ENCODE data around the gene POFUT2.
"Not testable (repeated sequence)": the region's sequence is repeated elsewhere in the genome, so short reads cannot be mapped to it uniquely, and the experiment has no call there.

Gene POFUT2

GRCh38 chr21:45310459-45310858, 22.8 kb upstream of the POFUT2 start:
- DNase-seq (no peak), ATAC-seq (replicated peaks) (no peak)
- Mint-ChIP-seq H3K4me3 (no peak overlapping the region), H3K4me1 (ENCODE audit: low read depth in 2 of 2) (peaks cover 7 to 14% of the 10 kb centered on the region in 2 donors), H3K27me3 (peaks cover 47 to 81% of the 10 kb centered on the region in 2 donors), H3K27ac (no peak overlapping the region), H3K36me3 (ENCODE audit: insufficient read depth) (no peaks in the 10 kb centered on the region), H3K9me3 (no peaks in the 10 kb centered on the region)

- no peaks in the 10 kb centered on the region for H3K36me3 Mint-ChIP-seq (ENCODE audit: insufficient read depth)
- peaks cover 7 to 14% of the 10 kb centered on the region in 2 donors for H3K4me1 Mint-ChIP-seq (ENCODE audit: low read depth in 2 of 2)
- peaks cover 47 to 83% of the 10 kb centered on the region in 2 donors for H3K27me3 Mint-ChIP-seq
- H3K9me3 Mint-ChIP-seq: no peaks in the 10 kb centered on the region
- DNase-seq (no peak), ATAC-seq (replicated peaks) (no peak)
- H3K4me3 Mint-ChIP-seq: no peak overlapping the region
- H3K27ac Mint-ChIP-seq: no peak overlapping the region
Measured at GRCh38 chr21:45309987-45310381, 22.3 kb upstream of the POFUT2 start.

GRCh38 chr21:45309069-45309986, 21.6 kb upstream of the POFUT2 start:
- no peaks in the 10 kb centered on the region for H3K36me3 Mint-ChIP-seq (ENCODE audit: insufficient read depth)
- ATAC-seq (replicated peaks): peak; percentile 56
- H3K4me1 Mint-ChIP-seq (ENCODE audit: low read depth in 2 of 2): peaks cover 10 to 14% of the 10 kb centered on the region in 2 donors
- no peaks in the 10 kb centered on the region for H3K9me3 Mint-ChIP-seq
- no peak overlapping the region for H3K27ac Mint-ChIP-seq
- DNase-seq: peak; percentile 41 to 50 (median 46)
- peak overlapping the region in 1 of 2 donors; percentile 36 for H3K4me3 Mint-ChIP-seq
- H3K27me3 Mint-ChIP-seq: peaks cover 47 to 82% of the 10 kb centered on the region in 2 donors

GRCh38 chr21:45308194-45309068, 20.7 kb upstream of the POFUT2 start:
- no peak for DNase-seq
- Mint-ChIP-seq H3K36me3 (ENCODE audit: insufficient read depth) (no peaks in the 10 kb centered on the region), H3K27ac (no peak overlapping the region), H3K27me3 (peaks cover 45 to 85% of the 10 kb centered on the region in 2 donors), H3K4me3 (peak overlapping the region; percentile 4 to 36), H3K9me3 (no peaks in the 10 kb centered on the region), H3K4me1 (ENCODE audit: low read depth in 2 of 2) (peaks cover 13 to 14% of the 10 kb centered on the region in 2 donors)
- peak; percentile 22 for ATAC-seq (replicated peaks)

- not testable (repeated sequence) for H3K27ac Mint-ChIP-seq; H3K9me3 Mint-ChIP-seq; H3K4me3 Mint-ChIP-seq; DNase-seq; ATAC-seq (replicated peaks); H3K36me3 Mint-ChIP-seq (ENCODE audit: insufficient read depth)
- H3K27me3 Mint-ChIP-seq: peaks cover 45 to 83% of the 10 kb centered on the region in 2 donors
- peaks cover 14 to 17% of the 10 kb centered on the region in 2 donors for H3K4me1 Mint-ChIP-seq (ENCODE audit: low read depth in 2 of 2)
Measured at GRCh38 chr21:45307597-45308158, 20.0 kb upstream of the POFUT2 start.

GRCh38 chr21:45306832-45307571, 19.3 kb upstream of the POFUT2 start:
- ATAC-seq (replicated peaks) (no peak), DNase-seq (no peak)
- H3K9me3 Mint-ChIP-seq: no peaks in the 10 kb centered on the region
- H3K27ac Mint-ChIP-seq: no peak overlapping the region
- peaks cover 14 to 22% of the 10 kb centered on the region in 2 donors for H3K4me1 Mint-ChIP-seq (ENCODE audit: low read depth in 2 of 2)
- no peak overlapping the region for H3K4me3 Mint-ChIP-seq
- peaks cover 41 to 76% of the 10 kb centered on the region in 2 donors for H3K27me3 Mint-ChIP-seq
- H3K36me3 Mint-ChIP-seq (ENCODE audit: insufficient read depth): no peaks in the 10 kb centered on the region

- Mint-ChIP-seq H3K9me3 (no peaks in the 10 kb centered on the region), H3K4me3 (no peak overlapping the region), H3K36me3 (ENCODE audit: insufficient read depth) (no peaks in the 10 kb centered on the region), H3K27me3 (peaks cover 35 to 71% of the 10 kb centered on the region in 2 donors), H3K4me1 (ENCODE audit: low read depth in 2 of 2) (peaks cover 14 to 22% of the 10 kb centered on the region in 2 donors), H3K27ac (no peak overlapping the region)
- DNase-seq: no peak
- ATAC-seq (replicated peaks): no peak
Measured at GRCh38 chr21:45306453-45306831, 18.7 kb upstream of the POFUT2 start.

- no peaks in the 10 kb centered on the region for H3K9me3 Mint-ChIP-seq
- no peak for DNase-seq
- H3K27me3 Mint-ChIP-seq: peaks cover 31 to 69% of the 10 kb centered on the region in 2 donors
- no peak overlapping the region for H3K27ac Mint-ChIP-seq
- H3K4me3 Mint-ChIP-seq: no peak overlapping the region
- H3K36me3 Mint-ChIP-seq (ENCODE audit: insufficient read depth): no peaks in the 10 kb centered on the region
- ATAC-seq (replicated peaks): no peak
- H3K4me1 Mint-ChIP-seq (ENCODE audit: low read depth in 2 of 2): peaks cover 14 to 22% of the 10 kb centered on the region in 2 donors
Measured at GRCh38 chr21:45305836-45306235, 18.1 kb upstream of the POFUT2 start.

GRCh38 chr21:45304945-45305344, 17.2 kb upstream of the POFUT2 start:
- DNase-seq: no peak
- no peak overlapping the region for H3K4me3 Mint-ChIP-seq
- ATAC-seq (replicated peaks): no peak
- peaks cover 14 to 22% of the 10 kb centered on the region in 2 donors for H3K4me1 Mint-ChIP-seq (ENCODE audit: low read depth in 2 of 2)
- H3K27me3 Mint-ChIP-seq: peaks cover 31 to 67% of the 10 kb centered on the region in 2 donors
- H3K36me3 Mint-ChIP-seq (ENCODE audit: insufficient read depth): no peaks in the 10 kb centered on the region
- H3K27ac Mint-ChIP-seq: peak overlapping the region in 1 of 2 donors; percentile 49
- no peaks in the 10 kb centered on the region for H3K9me3 Mint-ChIP-seq

- peak overlapping the region; percentile 49 to 69 for H3K27ac Mint-ChIP-seq
- ATAC-seq (replicated peaks): no peak
- H3K4me1 Mint-ChIP-seq (ENCODE audit: low read depth in 2 of 2): peaks cover 14 to 22% of the 10 kb centered on the region in 2 donors
- peaks cover 29 to 62% of the 10 kb centered on the region in 2 donors for H3K27me3 Mint-ChIP-seq
- no peaks in the 10 kb centered on the region for H3K9me3 Mint-ChIP-seq
- no peak for DNase-seq
- H3K4me3 Mint-ChIP-seq: no peak overlapping the region
- no peaks in the 10 kb centered on the region for H3K36me3 Mint-ChIP-seq (ENCODE audit: insufficient read depth)
Measured at GRCh38 chr21:45304476-45304830, 16.8 kb upstream of the POFUT2 start.

- Mint-ChIP-seq H3K9me3 (no peaks in the 10 kb centered on the region), H3K27me3 (peaks cover 23 to 56% of the 10 kb centered on the region in 2 donors), H3K4me1 (ENCODE audit: low read depth in 2 of 2) (peaks cover 8 to 21% of the 10 kb centered on the region in 2 donors), H3K27ac (peak overlapping the region; percentile 49 to 69), H3K4me3 (no peak overlapping the region), H3K36me3 (ENCODE audit: insufficient read depth) (no peaks in the 10 kb centered on the region)
- DNase-seq: no peak
- no peak for ATAC-seq (replicated peaks)
Measured at GRCh38 chr21:45303751-45304475, 16.2 kb upstream of the POFUT2 start.

GRCh38 chr21:45303091-45303615, 15.5 kb upstream of the POFUT2 start:
- ATAC-seq (replicated peaks) (no peak), DNase-seq (no peak)
- Mint-ChIP-seq H3K36me3 (ENCODE audit: insufficient read depth) (no peaks in the 10 kb centered on the region), H3K27ac (no peak overlapping the region), H3K4me1 (ENCODE audit: low read depth in 2 of 2) (peaks cover 6 to 15% of the 10 kb centered on the region in 2 donors), H3K27me3 (peaks cover 16 to 49% of the 10 kb centered on the region in 2 donors), H3K9me3 (no peaks in the 10 kb centered on the region), H3K4me3 (no peak overlapping the region)

Measured in effector memory CD8-positive, alpha-beta T cell (primary cell).